Smooth muscle cell (in vitro differentiated cells): ENCODE measurements around the gene RIN3. TPM values are rescaled to one million over a fixed set of nuclear protein-coding genes. Genes with fewer than 3 reads are reported as not detected.

ENCODE experiments used
- DNase-seq: peaks from one replicate; lab custom pipeline; 2025; ENCODE audit not compliant: unreplicated experiment; lab: John Stamatoyannopoulos, UW
- H2AFZ ChIP-seq: fragments of 200-600 bp; sonication (generic); 2 replicates; pipeline ENCODE4 v1.6.0; 2016; ENCODE audit warnings: antibody characterized with exemption, low read depth, mild to moderate bottlenecking
- H3F3A ChIP-seq: fragments of 200-600 bp; sonication (generic); 2 replicates; pipeline ENCODE4 v1.6.0; 2017; ENCODE audit warnings: antibody characterized with exemption, low read depth
- H3K27ac ChIP-seq: fragments of 200-600 bp; sonication (generic); 2 replicates; pipeline ENCODE4 v1.5.1; 2016; ENCODE audit warnings: low read depth, mild to moderate bottlenecking
- H3K27me3 ChIP-seq: fragments of 200-600 bp; sonication (generic); 2 replicates; pipeline ENCODE4 v1.6.1; 2016; ENCODE audit warnings: low read depth, mild to moderate bottlenecking
- H3K36me3 ChIP-seq: fragments of 200-600 bp; sonication (generic); 2 replicates; pipeline ENCODE4 v1.5.1; 2016; ENCODE audit warnings: low read depth
- H3K4me1 ChIP-seq: fragments of 200-600 bp; sonication (generic); 2 replicates; pipeline ENCODE4 v1.5.1; 2016; ENCODE audit warnings: low read depth
- H3K4me2 ChIP-seq: fragments of 200-600 bp; sonication (generic); 2 replicates; pipeline ENCODE4 v1.6.0; 2016; ENCODE audit warnings: mild to moderate bottlenecking
- H3K4me3 ChIP-seq: fragments of 200-600 bp; sonication (generic); 2 replicates; pipeline ENCODE4 v1.5.1; 2016; ENCODE audit warnings: mild to moderate bottlenecking
- H3K79me2 ChIP-seq: fragments of 200-600 bp; sonication (generic); 2 replicates; pipeline ENCODE4 v1.6.0; 2016; ENCODE audit warnings: low read depth, mild to moderate bottlenecking
- H3K9ac ChIP-seq: fragments of 200-600 bp; sonication (generic); 2 replicates; pipeline ENCODE4 v1.6.0; 2016; ENCODE audit warnings: low read depth
- H3K9me3 ChIP-seq: fragments of 200-600 bp; sonication (generic); replicated peaks from 2 replicates; pipeline ENCODE4 v1.5.1; 2016; ENCODE audit warnings: low read depth
- H4K20me1 ChIP-seq: fragments of 200-600 bp; sonication (generic); 2 replicates; pipeline ENCODE4 v1.6.0; 2016; ENCODE audit warnings: low read depth
- WGBS: methylation state at CpG from one replicate; pipeline ENCODE4 v1.1.7; 2016; ENCODE audit warnings: low lambda C conversion rate; 5-methylcytosine and 5-hydroxymethylcytosine counted together
- polyA plus RNA-seq: library from polyadenylated mRNA; unstranded; fragments of >200 nt; fragmentation: Nextera tagmentation; extraction: Ambion mirVana; gene quantifications from 2 replicates; pipeline ENCODE4 v1.2.1, GENCODE V29; 2016
- total RNA-seq: library from RNA; depleted of rRNA; stranded (reverse); fragments of >200 nt; gene quantifications from 2 replicates; pipeline ENCODE4 v1.2.3, GENCODE V29; 2014
- TF ChIP-seq, protein P1 (sequence below): fragments of 200-600 bp; sonication (generic); IDR thresholded peaks from 2 replicates; pipeline ENCODE4 v1.5.1; 2017; ENCODE audit warnings: borderline replicate concordance, mild to moderate bottlenecking, antibody characterized with exemption; ENCODE audit not compliant: insufficient read depth, poor library complexity, severe bottlenecking

RIN3 gene
- total and polyA plus RNA-seq, 2 experiments from 2014 or later = 2.7 to 3.8 TPM

DNA sequence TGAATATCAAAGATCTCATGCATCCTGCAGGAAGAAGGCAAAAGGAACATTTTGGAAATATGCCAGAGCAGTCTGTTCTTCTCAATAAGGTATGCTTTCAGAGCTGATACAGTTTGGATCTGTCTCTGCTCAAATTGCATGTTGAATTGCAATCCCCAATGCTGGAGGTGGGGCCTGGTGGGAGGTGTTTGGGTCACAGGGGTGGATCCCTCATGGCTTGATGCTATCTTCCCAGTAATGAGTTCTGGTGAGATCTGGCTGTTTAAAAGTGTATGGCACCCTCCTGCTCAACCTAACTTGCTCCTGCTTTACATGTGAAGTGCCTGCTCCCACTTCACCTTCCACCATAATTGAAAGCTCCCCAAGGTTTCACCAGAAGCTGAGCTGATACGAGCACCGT lies 76.6 kb downstream of the RIN3 start:
- H3K27me3 ChIP-seq = no peaks in the 10 kb centered on the region

DNA sequence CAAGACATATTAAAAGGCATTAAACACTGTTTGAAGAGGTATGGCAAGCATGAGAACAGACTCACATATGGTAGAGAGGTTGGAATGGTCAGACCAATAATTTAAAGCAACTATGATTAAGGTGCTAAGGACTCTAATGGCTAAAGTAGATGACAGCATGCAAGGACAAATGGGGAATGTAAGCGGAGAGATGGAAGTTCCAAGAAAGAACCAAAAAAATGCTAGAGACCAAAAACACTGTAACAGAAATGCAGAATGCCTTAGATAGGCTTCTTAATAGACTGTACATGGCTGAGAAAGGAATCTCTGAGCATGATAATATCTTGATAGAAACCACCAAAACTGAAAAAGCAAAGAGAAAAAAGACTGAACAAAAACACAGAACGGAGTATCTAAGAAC lies 77.4 kb downstream of the RIN3 start:
- no peak for DNase-seq
- 0% methylated on average over 2 of the region's 2 CpGs for WGBS
- TF ChIP-seq, protein P1, sequence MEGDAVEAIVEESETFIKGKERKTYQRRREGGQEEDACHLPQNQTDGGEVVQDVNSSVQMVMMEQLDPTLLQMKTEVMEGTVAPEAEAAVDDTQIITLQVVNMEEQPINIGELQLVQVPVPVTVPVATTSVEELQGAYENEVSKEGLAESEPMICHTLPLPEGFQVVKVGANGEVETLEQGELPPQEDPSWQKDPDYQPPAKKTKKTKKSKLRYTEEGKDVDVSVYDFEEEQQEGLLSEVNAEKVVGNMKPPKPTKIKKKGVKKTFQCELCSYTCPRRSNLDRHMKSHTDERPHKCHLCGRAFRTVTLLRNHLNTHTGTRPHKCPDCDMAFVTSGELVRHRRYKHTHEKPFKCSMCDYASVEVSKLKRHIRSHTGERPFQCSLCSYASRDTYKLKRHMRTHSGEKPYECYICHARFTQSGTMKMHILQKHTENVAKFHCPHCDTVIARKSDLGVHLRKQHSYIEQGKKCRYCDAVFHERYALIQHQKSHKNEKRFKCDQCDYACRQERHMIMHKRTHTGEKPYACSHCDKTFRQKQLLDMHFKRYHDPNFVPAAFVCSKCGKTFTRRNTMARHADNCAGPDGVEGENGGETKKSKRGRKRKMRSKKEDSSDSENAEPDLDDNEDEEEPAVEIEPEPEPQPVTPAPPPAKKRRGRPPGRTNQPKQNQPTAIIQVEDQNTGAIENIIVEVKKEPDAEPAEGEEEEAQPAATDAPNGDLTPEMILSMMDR = no peak
- H3K36me3 ChIP-seq = no peaks in the 10 kb centered on the region
- H4K20me1 ChIP-seq = no peaks in the 10 kb centered on the region
- peaks cover 10% of the 10 kb centered on the region for H3F3A ChIP-seq
- no peak overlapping the region for H3K4me3 ChIP-seq
- H3K27ac ChIP-seq = no peak overlapping the region
- no peak overlapping the region for H3K9ac ChIP-seq
- no peak overlapping the region for H2AFZ ChIP-seq
- H3K4me1 ChIP-seq = no peaks in the 10 kb centered on the region
- H3K79me2 ChIP-seq = no peaks in the 10 kb centered on the region
- H3K4me2 ChIP-seq = no peak overlapping the region
- H3K27me3 ChIP-seq = no peaks in the 10 kb centered on the region
- no peaks in the 10 kb centered on the region for H3K9me3 ChIP-seq

More for the DNA sequence above, 76.6 kb downstream of the RIN3 start:
- no peak overlapping the region for H3K27ac ChIP-seq
- H2AFZ ChIP-seq = no peak overlapping the region
- no peaks in the 10 kb centered on the region for H3K4me1 ChIP-seq
- H4K20me1 ChIP-seq = no peaks in the 10 kb centered on the region
- WGBS = 100% methylated on average over 2 of the region's 2 CpGs
- H3F3A ChIP-seq = peaks cover 10% of the 10 kb centered on the region
- H3K9ac ChIP-seq = no peak overlapping the region
- no peak overlapping the region for H3K4me2 ChIP-seq
- H3K9me3 ChIP-seq = no peaks in the 10 kb centered on the region
- DNase-seq = no peak
- no peaks in the 10 kb centered on the region for H3K36me3 ChIP-seq
- TF ChIP-seq, protein P1 = no peak
- H3K79me2 ChIP-seq = no peaks in the 10 kb centered on the region
- no peak overlapping the region for H3K4me3 ChIP-seq

DNA sequence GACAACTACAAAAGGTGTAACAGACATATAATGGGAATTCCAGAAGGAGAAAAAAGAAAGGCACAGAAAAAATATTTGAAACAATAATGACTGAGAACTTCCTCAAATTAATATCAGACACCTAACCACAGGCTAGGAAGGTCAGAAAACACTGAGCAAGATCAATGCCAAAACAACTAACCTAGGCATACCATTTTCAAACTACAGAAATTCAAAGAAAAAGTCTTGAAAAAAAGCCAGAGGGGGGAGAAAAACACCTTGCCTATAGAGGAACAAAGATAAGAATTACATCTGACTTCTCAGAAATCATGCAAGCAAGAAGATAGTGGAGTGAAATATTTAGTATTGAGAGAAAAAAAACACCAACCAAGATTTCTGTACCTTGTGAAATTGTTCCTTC lies 77.8 kb downstream of the RIN3 start:
- Histone ChIP-seq H3K27ac (no peak overlapping the region), H2AFZ (no peak overlapping the region), H3K4me1 (no peaks in the 10 kb centered on the region), H3K27me3 (no peaks in the 10 kb centered on the region), H3F3A (peaks cover 10% of the 10 kb centered on the region), H3K9ac (no peak overlapping the region), H3K4me2 (no peak overlapping the region), H3K4me3 (no peak overlapping the region), H3K36me3 (no peaks in the 10 kb centered on the region), H4K20me1 (no peaks in the 10 kb centered on the region), H3K9me3 (no peaks in the 10 kb centered on the region), H3K79me2 (no peaks in the 10 kb centered on the region)
- TF ChIP-seq, protein P1 = no peak
- no peak for DNase-seq

DNA sequence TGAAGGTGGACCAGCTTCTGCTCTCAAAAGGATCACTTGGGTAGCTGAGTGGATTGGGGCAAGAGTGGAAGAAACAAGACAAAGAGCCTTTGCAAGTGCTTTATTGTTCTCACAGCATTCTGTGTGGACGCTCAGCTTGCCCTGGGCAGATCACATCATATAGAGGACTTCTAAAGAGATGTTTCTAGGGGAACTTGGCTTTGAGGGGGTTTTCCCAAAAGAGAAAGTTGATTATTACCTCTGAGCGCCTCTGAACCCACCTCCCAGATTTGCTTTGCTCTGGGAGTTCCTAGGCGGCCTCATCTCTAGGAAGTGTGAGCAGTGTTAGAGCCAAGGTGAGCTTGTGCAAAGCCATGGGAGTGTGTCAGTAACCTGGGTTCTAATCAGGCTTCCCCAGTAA lies 81.7 kb downstream of the RIN3 start:
- TF ChIP-seq, protein P1 = no peak
- no peaks in the 10 kb centered on the region for H3K4me1 ChIP-seq
- no peaks in the 10 kb centered on the region for H3K36me3 ChIP-seq
- H3K4me2 ChIP-seq = no peak overlapping the region
- no peak overlapping the region for H2AFZ ChIP-seq
- no peaks in the 10 kb centered on the region for H3K79me2 ChIP-seq
- no peaks in the 10 kb centered on the region for H3K9me3 ChIP-seq
- H4K20me1 ChIP-seq = no peaks in the 10 kb centered on the region
- DNase-seq = no peak
- 99% methylated on average over 3 of the region's 3 CpGs for whole genome bisulfite sequencing
- no peak overlapping the region for H3K9ac ChIP-seq
- no peaks in the 10 kb centered on the region for H3K27me3 ChIP-seq
- H3K27ac ChIP-seq = no peak overlapping the region
- peaks cover 8% of the 10 kb centered on the region for H3F3A ChIP-seq
- H3K4me3 ChIP-seq = no peak overlapping the region
